IMR-90 (cell line): Measurements from ENCODE around the gene C22orf15. TPM values are rescaled to one million over a fixed set of nuclear protein-coding genes. Genes with fewer than 3 reads are reported as not detected.

Experiments
- ATAC-seq: fragments of 200-7000 bp; cut with Tn5 transposase; 2 replicates; pipeline ENCODE4 v1.9.1; 2020; ENCODE audit warnings: low read depth, mild to moderate bottlenecking, moderate library complexity
- BruUV-seq: library from RNA; stranded (reverse); fragments of 400-500 nt; replicated peaks from 2 replicates; lab custom pipeline; 2021; lab: Mats Ljungman, UMichigan
- CTCF ChIA-PET: fragments of 300-600 bp; formaldehyde crosslinking; extraction: SDS; loops from one replicate; lab custom pipeline; 2021; ENCODE audit warnings: antibody characterized with exemption; lab: Yijun Ruan, JAX
- POLR2A ChIA-PET: fragments of 300-600 bp; sonication (Branson Sonifier 250); formaldehyde crosslinking; loops from one replicate; lab custom pipeline; 2022; ENCODE audit warnings: antibody characterized with exemption; ENCODE audit not compliant: unreplicated experiment; lab: Charles Lee
- DNase-seq: peaks from one replicate; pipeline ENCODE4 v3.0.0; 2013
- H2AFZ ChIP-seq: replicated peaks from 2 replicates; pipeline ENCODE3; 2013; ENCODE audit warnings: low read length, mild to moderate bottlenecking; ENCODE audit not compliant: poor library complexity
- H2AK5ac ChIP-seq: 2 replicates; pipeline ENCODE4 v1.6.1; 2013; ENCODE audit warnings: low read depth, low read length, inconsistent platforms
- H2AK9ac ChIP-seq: replicated peaks from 2 replicates; pipeline ENCODE3; 2013; ENCODE audit warnings: mild to moderate bottlenecking, low read depth, low read length, moderate library complexity; ENCODE audit not compliant: poor library complexity
- H2BK120ac ChIP-seq: 2 replicates; pipeline ENCODE4 v1.6.1; 2013; ENCODE audit warnings: low read depth, low read length, inconsistent platforms
- H2BK15ac ChIP-seq: 3 replicates; pipeline ENCODE4 v1.6.1; 2013; ENCODE audit warnings: low read depth, low read length, inconsistent platforms
- H2BK20ac ChIP-seq: 2 replicates; pipeline ENCODE4 v1.6.1; 2013; ENCODE audit warnings: low read depth, mild to moderate bottlenecking, inconsistent platforms, low read length, moderate library complexity
- H2BK5ac ChIP-seq: 2 replicates; pipeline ENCODE4 v1.6.1; 2013; ENCODE audit warnings: mild to moderate bottlenecking, low read depth, low read length, inconsistent platforms; ENCODE audit not compliant: poor library complexity, severe bottlenecking
- H3K14ac ChIP-seq: replicated peaks from 2 replicates; pipeline ENCODE4 v1.6.1; 2013; ENCODE audit warnings: low read depth, low read length, inconsistent platforms
- H3K18ac ChIP-seq: 2 replicates; pipeline ENCODE4 v1.6.1; 2013; ENCODE audit warnings: low read depth, low read length, control low read depth
- H3K23ac ChIP-seq: 2 replicates; pipeline ENCODE4 v1.6.1; 2013; ENCODE audit warnings: low read depth, low read length, inconsistent platforms
- H3K27ac ChIP-seq: 2 replicates; pipeline ENCODE4 v1.5.1; 2013; ENCODE audit warnings: mild to moderate bottlenecking, control low read depth, low read length; ENCODE audit not compliant: insufficient read depth
- H3K27me3 ChIP-seq: 2 replicates; pipeline ENCODE4 v1.6.1; 2013; ENCODE audit warnings: low read length; ENCODE audit not compliant: control insufficient read depth, insufficient read depth
- H3K36me3 ChIP-seq: 2 replicates; pipeline ENCODE4 v1.6.1; 2013; ENCODE audit warnings: low read length, mixed read lengths; ENCODE audit not compliant: control insufficient read depth, insufficient read depth
- H3K4ac ChIP-seq: 2 replicates; pipeline ENCODE4 v1.6.1; 2013; ENCODE audit warnings: low read depth, low read length, inconsistent platforms
- H3K4me1 ChIP-seq: 2 replicates; pipeline ENCODE4 v1.6.1; 2013; ENCODE audit warnings: low read length, mixed read lengths; ENCODE audit not compliant: control insufficient read depth, insufficient read depth
- H3K4me2 ChIP-seq: 2 replicates; pipeline ENCODE4 v1.6.1; 2013; ENCODE audit warnings: low read depth, mild to moderate bottlenecking, control low read depth, low read length, moderate library complexity
- H3K4me3 ChIP-seq: 2 replicates; pipeline ENCODE4 v1.5.1; 2013; ENCODE audit warnings: low read depth, mild to moderate bottlenecking, control low read depth, low read length, moderate library complexity; ENCODE audit not compliant: insufficient read depth
- H3K56ac ChIP-seq: 2 replicates; pipeline ENCODE4 v1.6.1; 2013; ENCODE audit warnings: low read length, inconsistent platforms; ENCODE audit not compliant: insufficient read depth; ENCODE audit errors: extremely low read depth
- H3K79me1 ChIP-seq, 2 experiments: 2 replicates each; pipeline ENCODE4 v1.6.1; 2013; ENCODE audit warnings: low read length in 2 of 2, inconsistent platforms in 1 of 2, low read depth in 1 of 2
- H3K9ac ChIP-seq: 2 replicates; pipeline ENCODE4 v1.6.1; 2013; ENCODE audit warnings: low read depth, low read length, control low read depth
- H3K9me1 ChIP-seq: 2 replicates; pipeline ENCODE4 v1.6.1; 2013; ENCODE audit warnings: low read length, inconsistent platforms; ENCODE audit not compliant: insufficient read depth
- H3K9me3 ChIP-seq: 2 replicates; pipeline ENCODE4 v1.6.1; 2013; ENCODE audit warnings: low read length; ENCODE audit not compliant: control insufficient read depth, insufficient read depth
- H4K20me1 ChIP-seq: 2 replicates; pipeline ENCODE4 v1.6.1; 2013; ENCODE audit warnings: low read length, inconsistent platforms; ENCODE audit not compliant: insufficient read depth
- H4K5ac ChIP-seq: 2 replicates; pipeline ENCODE4 v1.6.1; 2013; ENCODE audit warnings: mild to moderate bottlenecking, low read depth, low read length, control low read depth
- H4K8ac ChIP-seq, 2 experiments: 2 replicates each; pipeline ENCODE4 v1.6.1; 2013; ENCODE audit warnings: low read depth in 2 of 2, low read length in 2 of 2, control low read depth in 1 of 2, inconsistent platforms in 1 of 2
- H4K91ac ChIP-seq: 2 replicates; pipeline ENCODE4 v1.6.1; 2013; ENCODE audit warnings: low read depth, low read length, inconsistent platforms; ENCODE audit not compliant: insufficient read depth
- CEBPB ChIP-seq: IDR thresholded peaks from 2 replicates; pipeline ENCODE4 v1.6.1; 2012; ENCODE audit warnings: low read depth, low read length, improper control_type of control experiment
- MAZ ChIP-seq: IDR thresholded peaks from 2 replicates; pipeline ENCODE4 v1.6.1; 2012; ENCODE audit warnings: low read depth, mild to moderate bottlenecking, low read length, improper control_type of control experiment, moderate library complexity, borderline replicate concordance
- MXI1 ChIP-seq: IDR thresholded peaks from 2 replicates; pipeline ENCODE4 v1.6.1; 2012; ENCODE audit warnings: low read depth, mild to moderate bottlenecking, low read length, moderate library complexity, borderline replicate concordance
- WGBS, 2 experiments: methylation state at CpG; one replicate each; pipeline versions ENCODE4 v1.1.5 to v1.1.7; 2013; ENCODE audit warnings: missing lambda C conversion rate in 2 of 2; ENCODE audit not compliant: insufficient read length in 1 of 2; ENCODE audit errors: extremely low coverage in 2 of 2; 5-methylcytosine and 5-hydroxymethylcytosine counted together
- dilution Hi-C: fragments of 300-500 bp; cut with HindIII; formaldehyde crosslinking; loops from one replicate; pipeline ENCODE4 v1.14.3; 2018; ENCODE audit warnings: low sequenced_read_pairs; ENCODE audit not compliant: unreplicated experiment
- in situ Hi-C: fragments of 300-500 bp; cut with MboI; formaldehyde crosslinking; loops from 3 replicates; pipeline ENCODE4 v1.14.3; 2019; ENCODE audit warnings: low sequenced_read_pairs, inconsistent platforms, mixed read lengths
- intact Hi-C: fragments of 100-400 bp; cut with micrococcal nuclease; formaldehyde crosslinking; loops from 2 replicates; pipeline ENCODE4 v1.10.0; 2022
- polyA plus RNA-seq, 3 experiments: library from polyadenylated mRNA; depleted of rRNA; stranded (reverse); fragments of >200 nt; gene quantifications; 2 replicates each; pipeline ENCODE4 v1.2.3, GENCODE V29; 2012; ENCODE audit warnings: low replicate concordance in 1 of 3
- total RNA-seq: library from RNA; depleted of rRNA; stranded (reverse); fragments of >200 nt; gene quantifications from 2 replicates; pipeline ENCODE4 v1.2.3, GENCODE V29; 2012
- TF ChIP-seq, protein P1 (sequence below): fragments of 150-350 bp; IDR thresholded peaks from 2 replicates; pipeline ENCODE4 v1.6.1; 2016; ENCODE audit warnings: low read depth, mild to moderate bottlenecking, low read length, moderate library complexity, borderline replicate concordance

Gene C22orf15
- total and polyA plus RNA-seq, 2 of the 4 experiments (the other 2 are of a cell fraction): 2.3 to 3.1 TPM

DNA sequence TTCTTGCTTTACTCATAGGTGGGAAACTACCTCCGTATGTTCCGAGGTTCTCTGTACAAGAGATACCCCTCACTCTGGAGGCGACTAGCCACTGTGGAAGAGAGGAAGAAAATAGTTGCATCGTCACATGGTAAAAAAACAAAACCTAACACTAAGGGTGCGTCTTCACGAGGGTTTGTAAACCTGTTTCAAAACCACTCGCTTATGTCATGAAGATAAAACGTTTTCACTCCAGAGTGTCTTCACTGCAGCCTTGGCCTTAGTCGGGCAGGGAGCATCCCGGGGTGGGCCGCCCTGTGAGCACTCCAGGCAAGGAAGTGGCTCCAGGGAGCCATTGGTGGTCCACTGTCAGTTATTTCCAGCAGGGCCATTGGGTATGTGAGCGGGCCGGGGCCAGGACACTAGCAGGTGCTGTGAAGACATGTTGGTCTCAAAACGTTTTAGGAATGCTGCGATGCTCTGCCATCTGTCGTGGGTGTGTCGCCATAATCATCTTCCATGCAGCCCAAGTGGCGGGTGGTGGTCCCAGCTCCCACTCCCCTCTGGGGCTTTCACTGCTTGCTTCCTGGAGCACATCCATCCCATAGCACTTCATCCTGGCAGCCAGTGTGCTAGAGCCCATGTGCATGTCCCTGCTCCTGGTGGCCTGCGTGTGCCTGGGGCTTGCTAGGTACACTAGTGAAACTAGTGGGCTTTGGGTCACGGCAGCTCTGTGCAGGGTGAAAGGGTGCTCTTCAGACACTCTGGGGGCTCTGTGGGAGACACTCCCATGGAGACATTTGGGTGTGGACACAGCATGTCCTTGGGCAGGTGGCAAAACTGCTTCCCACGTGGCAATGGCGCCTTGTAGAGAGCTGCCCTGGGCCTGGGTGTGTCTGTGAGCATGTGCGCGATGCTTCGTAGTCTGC, 29.2 kb downstream of the C22orf15 start:
- no peak for TF ChIP-seq CEBPB
- TF ChIP-seq MAZ: no peak
- TF ChIP-seq MXI1: no peak
- TF ChIP-seq, protein P1, sequence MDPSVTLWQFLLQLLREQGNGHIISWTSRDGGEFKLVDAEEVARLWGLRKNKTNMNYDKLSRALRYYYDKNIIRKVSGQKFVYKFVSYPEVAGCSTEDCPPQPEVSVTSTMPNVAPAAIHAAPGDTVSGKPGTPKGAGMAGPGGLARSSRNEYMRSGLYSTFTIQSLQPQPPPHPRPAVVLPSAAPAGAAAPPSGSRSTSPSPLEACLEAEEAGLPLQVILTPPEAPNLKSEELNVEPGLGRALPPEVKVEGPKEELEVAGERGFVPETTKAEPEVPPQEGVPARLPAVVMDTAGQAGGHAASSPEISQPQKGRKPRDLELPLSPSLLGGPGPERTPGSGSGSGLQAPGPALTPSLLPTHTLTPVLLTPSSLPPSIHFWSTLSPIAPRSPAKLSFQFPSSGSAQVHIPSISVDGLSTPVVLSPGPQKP: no peak
- H3K9me3 ChIP-seq: no peaks in the 10 kb centered on the region
- ChIA-PET CTCF (no interaction called here), POLR2A (no interaction called here)
- H2AFZ ChIP-seq: no peak overlapping the region
- H2BK120ac ChIP-seq: no peak overlapping the region
- H2AK5ac ChIP-seq: no peak overlapping the region
- WGBS, 2 experiments: 88% methylated on average over 6 of the region's 25 CpGs; no CpG with 5 or more reads in 1 of the 2 experiments
- no peak overlapping the region; the same call in 1 of the 2 replicates for H3K4me2 ChIP-seq
- no peak overlapping the region for H2BK5ac ChIP-seq
- peak overlapping the region in 1 of 2 experiments; percentile 14; a peak in 1 of 4 replicates for H4K8ac ChIP-seq
- H3K56ac ChIP-seq: no peak overlapping the region
- no peak overlapping the region for H2BK15ac ChIP-seq
- peak overlapping the region; percentile 52 for H2AK9ac ChIP-seq
- H3K27me3 ChIP-seq: no peaks in the 10 kb centered on the region
- no peak overlapping the region for H3K4ac ChIP-seq
- peaks cover 10% of the 10 kb centered on the region for H3K4me1 ChIP-seq
- in situ Hi-C loops: no loop called here
- H3K9ac ChIP-seq: no peak overlapping the region
- H4K20me1 ChIP-seq: peaks cover 62% of the 10 kb centered on the region
- DNase-seq: no peak
- H3K14ac ChIP-seq: no peak overlapping the region
- H4K91ac ChIP-seq: no peak overlapping the region
- H3K9me1 ChIP-seq: peaks cover 12% of the 10 kb centered on the region; the same call in 1 of the 2 replicates
- H3K27ac ChIP-seq: peak overlapping the region; percentile 33; the same call in 1 of the 2 replicates
- H3K23ac ChIP-seq: no peak overlapping the region
- H4K5ac ChIP-seq: no peak overlapping the region
- no peak for ATAC-seq
- BruUV-seq: no TSS peak
- H3K18ac ChIP-seq: no peak overlapping the region
- intact Hi-C loops: no loop called here
- peaks cover 46% of the 10 kb centered on the region for H3K36me3 ChIP-seq
- dilution Hi-C loops: no loop called here
- H2BK20ac ChIP-seq: no peak overlapping the region
- no peak overlapping the region for H3K4me3 ChIP-seq
- peaks cover 47 to 65% of the 10 kb centered on the region in 2 experiments for H3K79me1 ChIP-seq
